Endothelial cell of umbilical vein (primary cell): ENCODE data around the gene ZFR2. TPM values are rescaled to one million over a fixed set of nuclear protein-coding genes. Genes with fewer than 3 reads are reported as not detected.
A peak's percentile ranks its signal among the peaks of the same experiment; 100 is the strongest.

Experiments
- BruUV-seq: library from RNA; stranded (reverse); fragments of 400-500 nt; replicated peaks from 2 replicates; lab custom pipeline; 2021; lab: Mats Ljungman, UMichigan
- CTCF ChIA-PET: fragments of 300-600, 350-600 bp; sonication (Branson Sonifier 250); formaldehyde crosslinking; loops from one replicate; lab custom pipeline; 2021; ENCODE audit warnings: antibody characterized with exemption, inconsistent platforms; lab: Charles Lee
- POLR2A ChIA-PET: fragments of 300-600, 350-600 bp; sonication (Branson Sonifier 250); formaldehyde crosslinking; loops from one replicate; lab custom pipeline; 2021; ENCODE audit warnings: antibody characterized with exemption, inconsistent platforms; lab: Charles Lee
- DNase-seq: peaks from one replicate; pipeline ENCODE4 v3.0.0-alpha.2; 2011; ENCODE audit warnings: low read depth, low spot score
- FAIRE-seq: peaks from 2 replicates; lab custom pipeline; 2011; peaks lifted over from hg19 to GRCh38; lab: Jason Lieb, UNC
- H2AFZ ChIP-seq: 2 replicates; pipeline ENCODE4 v1.6.0; 2012; ENCODE audit warnings: low read depth, low read length, control low read depth, inconsistent platforms
- H3K27ac ChIP-seq: 2 replicates; pipeline ENCODE4 v1.5.1; 2011; ENCODE audit warnings: low read depth, mild to moderate bottlenecking, control low read depth, low read length, moderate library complexity; ENCODE audit not compliant: insufficient read depth
- H3K27me3 ChIP-seq, 2 experiments: 2 replicates each; pipeline versions ENCODE4 v1.6.0 to v1.6.1; 2011; ENCODE audit warnings: low read length in 2 of 2, mixed read lengths in 1 of 2; ENCODE audit not compliant: control insufficient read depth in 2 of 2, insufficient read depth in 2 of 2
- H3K36me3 ChIP-seq, 2 experiments: 2 replicates in 1 of 2; 3 replicates in 1 of 2; pipeline ENCODE4 v1.5.1; 2011; ENCODE audit warnings: low read length in 2 of 2, mild to moderate bottlenecking in 1 of 2, moderate library complexity in 1 of 2; ENCODE audit not compliant: control insufficient read depth in 2 of 2, insufficient read depth in 2 of 2; ENCODE audit errors: extremely low read depth in 1 of 2
- H3K4me1 ChIP-seq: 3 replicates; pipeline ENCODE4 v1.5.1; 2011; ENCODE audit warnings: mild to moderate bottlenecking, low read length; ENCODE audit not compliant: control insufficient read depth, insufficient read depth; ENCODE audit errors: extremely low read depth
- H3K4me2 ChIP-seq: 2 replicates; pipeline ENCODE4 v1.6.1; 2011; ENCODE audit warnings: low read length, control low read depth, mixed read lengths; ENCODE audit not compliant: insufficient read depth
- H3K4me3 ChIP-seq, 3 experiments: fragments of 200-600 bp in 1 of 3; sonication (generic), shearing (Covaris generic) in 1 of 3; replicated peaks in 1 of 3; 2 replicates each; pipeline ENCODE4 v1.5.1; 2011 to 2016; ENCODE audit warnings: control low read depth in 3 of 3, low read length in 3 of 3, mild to moderate bottlenecking in 2 of 3, inconsistent platforms in 1 of 3, low read depth in 1 of 3, moderate library complexity in 1 of 3; ENCODE audit not compliant: insufficient read depth in 1 of 3
- H3K79me2 ChIP-seq: 2 replicates; pipeline ENCODE4 v1.6.0; 2012; ENCODE audit warnings: low read length, inconsistent platforms; ENCODE audit not compliant: control insufficient read depth, insufficient read depth
- H3K9ac ChIP-seq: replicated peaks from 2 replicates; pipeline ENCODE3; 2011; ENCODE audit warnings: low read length, control low read depth; ENCODE audit not compliant: insufficient read depth; ENCODE audit errors: extremely low read depth
- H3K9me1 ChIP-seq: replicated peaks from 3 replicates; pipeline ENCODE4 v1.6.0; 2011; ENCODE audit warnings: mild to moderate bottlenecking, low read length; ENCODE audit not compliant: control insufficient read depth, insufficient read depth; ENCODE audit errors: extremely low read depth
- H3K9me3 ChIP-seq: replicated peaks from 2 replicates; pipeline ENCODE4 v1.5.1; 2012; ENCODE audit warnings: low read length, inconsistent platforms; ENCODE audit not compliant: control insufficient read depth, insufficient read depth
- H4K20me1 ChIP-seq: replicated peaks from 2 replicates; pipeline ENCODE3; 2011; ENCODE audit warnings: mild to moderate bottlenecking, low read length; ENCODE audit not compliant: control insufficient read depth, insufficient read depth; ENCODE audit errors: extremely low read depth
- CTCF ChIP-seq, 2 donors: IDR thresholded peaks; 1 replicate in 1 of 2; 2 replicates in 1 of 2; pipeline ENCODE4 v1.5.1; 2011; ENCODE audit warnings: low read length in 2 of 2, mild to moderate bottlenecking in 2 of 2, moderate library complexity in 2 of 2, control low read depth in 1 of 2, inconsistent platforms in 1 of 2, low read depth in 1 of 2; ENCODE audit not compliant: insufficient read depth in 1 of 2; ENCODE audit errors: extremely low read depth in 1 of 2
- EZH2 ChIP-seq: IDR thresholded peaks from 2 replicates; pipeline ENCODE4 v1.6.1; 2012; ENCODE audit warnings: borderline replicate concordance, low read depth, mild to moderate bottlenecking, moderate library complexity, low read length, inconsistent platforms; ENCODE audit not compliant: severe bottlenecking
- JUN ChIP-seq: IDR thresholded peaks from 2 replicates; pipeline ENCODE4 v1.6.1; 2011; ENCODE audit warnings: borderline replicate concordance, low read depth; ENCODE audit not compliant: insufficient read length, insufficient read depth
- MAX ChIP-seq: IDR thresholded peaks from 2 replicates; pipeline ENCODE4 v1.6.1; 2011; ENCODE audit not compliant: insufficient read depth, insufficient read length
- MYC ChIP-seq: IDR thresholded peaks from one replicate; pipeline ENCODE4 v1.6.1; 2011; ENCODE audit warnings: mild to moderate bottlenecking, low read depth, low read length
- POLR2A ChIP-seq: IDR thresholded peaks from 2 replicates; pipeline ENCODE4 v1.6.1; 2012; ENCODE audit warnings: low read depth, mild to moderate bottlenecking, control low read depth, low read length
- POLR2AphosphoS5 ChIP-seq: IDR thresholded peaks from 2 replicates; pipeline ENCODE4 v1.6.1; 2012; ENCODE audit warnings: low read depth, mild to moderate bottlenecking, control low read depth, low read length, moderate library complexity; ENCODE audit not compliant: insufficient read depth
- dilution Hi-C: fragments of 300-500 bp; cut with MboI; formaldehyde crosslinking; loops from one replicate; pipeline ENCODE4 v1.15.0; 2019; ENCODE audit warnings: low sequenced_read_pairs; ENCODE audit not compliant: extremely low pct_ligation_motif_present
- intact Hi-C: fragments of 100-400 bp; cut with micrococcal nuclease; formaldehyde crosslinking; loops from one replicate; pipeline ENCODE4 v1.10.0; 2022
- polyA plus RNA-seq, 4 experiments: library from polyadenylated mRNA; depleted of rRNA in 3 of 4; stranded (reverse) in 3 of 4; unstranded in 1 of 4; fragments of >200 nt; gene quantifications; 2 replicates each; pipeline versions ENCODE4 v1.2.1 to v1.2.3, GENCODE V29; 2011 to 2012; ENCODE audit warnings: missing spikeins in 1 of 4
- total RNA-seq: library from RNA; stranded (reverse); gene quantifications from 2 replicates; pipeline ENCODE4 v1.2.3, GENCODE V29; 2021

Gene ZFR2
- total and polyA plus RNA-seq, 2 donors (not counting 3 experiments of a cell fraction or from before 2014, with no cell fraction given) = not detected

GRCh38 chr19:3849787-3850186 is 19.1 kb downstream of the ZFR2 start:
- Histone ChIP-seq H3K4me2 (no peak overlapping the region), H3K9ac (no peak overlapping the region), H3K4me1 (no peaks in the 10 kb centered on the region), H3K27ac (no peak overlapping the region), H4K20me1 (no peaks in the 10 kb centered on the region), H3K9me3 (no peaks in the 10 kb centered on the region), H2AFZ (no peak overlapping the region), H3K27me3 (no peaks in the 10 kb centered on the region), H3K9me1 (no peaks in the 10 kb centered on the region), H3K36me3 (no peaks in the 10 kb centered on the region), H3K79me2 (no peaks in the 10 kb centered on the region), H3K4me3 (no peak overlapping the region)
- intact Hi-C loops (no loop called here), dilution Hi-C loops (no loop called here)
- ChIA-PET POLR2A (no interaction called here), CTCF (interaction anchor here (1.1 to 1.5 kb wide), 2 partner anchors 10 to 19 kb away, joined by 4 read pairs; no protein-coding TSS in a partner anchor)
- DNase-seq = no peak
- BruUV-seq = no TSS peak
- TF ChIP-seq POLR2A = no peak
- no peak for TF ChIP-seq POLR2AphosphoS5
- TF ChIP-seq CTCF (IDR thresholded peaks at IDR 0.05; ENCODE audit: extremely low read depth in 1 of 2, insufficient read depth in 1 of 2, low read depth in 1 of 2, low read length in 2 of 2) = no peak
- no peak for TF ChIP-seq JUN
- no peak for TF ChIP-seq MAX
- no peak for TF ChIP-seq EZH2
- FAIRE-seq = no peak

GRCh38 chr19:3849092-3849491 is 19.7 kb downstream of the ZFR2 start:
- Histone ChIP-seq H3K9me3 (no peaks in the 10 kb centered on the region), H3K4me3 (no peak overlapping the region), H3K9ac (no peak overlapping the region), H3K79me2 (no peaks in the 10 kb centered on the region), H4K20me1 (no peaks in the 10 kb centered on the region), H3K9me1 (no peaks in the 10 kb centered on the region), H3K27ac (no peak overlapping the region), H2AFZ (no peak overlapping the region), H3K27me3 (no peaks in the 10 kb centered on the region), H3K4me1 (no peaks in the 10 kb centered on the region), H3K36me3 (no peaks in the 10 kb centered on the region), H3K4me2 (no peak overlapping the region)
- no TSS peak for BruUV-seq
- peak; percentile 9 for DNase-seq
- dilution Hi-C loops = no loop called here
- CTCF ChIA-PET = interaction anchor here (0.8 to 1.5 kb wide), 5 partner anchors 9 to 291 kb away, joined by 3 to 5 read pairs (median 4); no protein-coding TSS in a partner anchor
- FAIRE-seq = no peak
- POLR2A ChIA-PET = no interaction called here
- TF ChIP-seq CTCF (IDR thresholded peaks at IDR 0.05; ENCODE audit: extremely low read depth in 1 of 2, insufficient read depth in 1 of 2, low read depth in 1 of 2, low read length in 2 of 2) (peak; percentile 27 to 55), MYC (no peak)
- intact Hi-C loops = no loop called here
